AG04449 (cell line): ENCODE results near the gene TMEM256.
A peak's percentile ranks its signal among the peaks of the same experiment; 100 is the strongest.

Experiments used
- CTCF ChIA-PET: fragments of 350-600 bp; formaldehyde crosslinking; extraction: SDS; loops from one replicate; lab custom pipeline; 2021; ENCODE audit warnings: antibody characterized with exemption; lab: Yijun Ruan, JAX
- POLR2A ChIA-PET: fragments of 400-600, 350-600 bp; formaldehyde crosslinking; extraction: SDS; loops from one replicate; lab custom pipeline; 2020; ENCODE audit warnings: antibody characterized with exemption, inconsistent platforms; lab: Yijun Ruan, JAX
- DNase-seq: peaks from one replicate; pipeline ENCODE4 v3.0.0-alpha.2; 2010; ENCODE audit warnings: low read depth, low spot score
- H3K4me3 ChIP-seq: 2 replicates; pipeline ENCODE4 v1.5.1; 2011; ENCODE audit warnings: low read depth, mild to moderate bottlenecking, control low read depth, low read length
- TF ChIP-seq, protein P1 (sequence below): IDR thresholded peaks from one replicate; pipeline ENCODE4 v1.5.1; 2011; ENCODE audit warnings: mild to moderate bottlenecking, moderate library complexity, low read length, control low read depth, inconsistent platforms; ENCODE audit not compliant: insufficient read depth; ENCODE audit errors: missing control alignments

The TMEM256 gene

DNA sequence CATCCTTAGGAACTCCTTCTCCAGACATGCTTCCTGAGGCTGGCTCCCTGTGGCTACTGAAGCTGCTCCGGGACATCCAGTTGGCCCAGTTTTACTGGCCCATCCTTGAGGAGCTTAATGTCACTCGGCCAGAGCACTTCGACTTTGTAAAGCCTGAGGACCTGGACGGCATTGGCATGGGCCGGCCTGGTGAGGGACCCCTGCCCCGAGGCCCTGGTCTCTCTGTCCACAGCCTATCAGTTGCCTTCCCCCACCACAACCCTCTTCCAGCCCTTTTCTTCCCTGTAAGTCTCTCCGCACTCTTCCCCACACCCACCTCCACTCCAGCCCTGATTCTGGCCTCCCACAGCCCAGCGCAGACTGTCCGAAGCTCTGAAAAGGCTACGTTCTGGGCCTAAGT, 21.0 kb downstream of the TMEM256 start:
- no peak overlapping the region for H3K4me3 ChIP-seq
- no peak for DNase-seq
- ChIA-PET CTCF (interaction anchor here (1.8 kb wide), 1 partner anchor 177 kb away, joined by 5 read pairs; no protein-coding TSS in a partner anchor), POLR2A (interaction anchor here (0.5 to 1.6 kb wide), 5 partner anchors 10 to 38 kb away, joined by 3 to 4 read pairs (median 3); partner anchors contain the start of gene TMEM256)
- TF ChIP-seq, protein P1, sequence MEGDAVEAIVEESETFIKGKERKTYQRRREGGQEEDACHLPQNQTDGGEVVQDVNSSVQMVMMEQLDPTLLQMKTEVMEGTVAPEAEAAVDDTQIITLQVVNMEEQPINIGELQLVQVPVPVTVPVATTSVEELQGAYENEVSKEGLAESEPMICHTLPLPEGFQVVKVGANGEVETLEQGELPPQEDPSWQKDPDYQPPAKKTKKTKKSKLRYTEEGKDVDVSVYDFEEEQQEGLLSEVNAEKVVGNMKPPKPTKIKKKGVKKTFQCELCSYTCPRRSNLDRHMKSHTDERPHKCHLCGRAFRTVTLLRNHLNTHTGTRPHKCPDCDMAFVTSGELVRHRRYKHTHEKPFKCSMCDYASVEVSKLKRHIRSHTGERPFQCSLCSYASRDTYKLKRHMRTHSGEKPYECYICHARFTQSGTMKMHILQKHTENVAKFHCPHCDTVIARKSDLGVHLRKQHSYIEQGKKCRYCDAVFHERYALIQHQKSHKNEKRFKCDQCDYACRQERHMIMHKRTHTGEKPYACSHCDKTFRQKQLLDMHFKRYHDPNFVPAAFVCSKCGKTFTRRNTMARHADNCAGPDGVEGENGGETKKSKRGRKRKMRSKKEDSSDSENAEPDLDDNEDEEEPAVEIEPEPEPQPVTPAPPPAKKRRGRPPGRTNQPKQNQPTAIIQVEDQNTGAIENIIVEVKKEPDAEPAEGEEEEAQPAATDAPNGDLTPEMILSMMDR, result no peak

DNA sequence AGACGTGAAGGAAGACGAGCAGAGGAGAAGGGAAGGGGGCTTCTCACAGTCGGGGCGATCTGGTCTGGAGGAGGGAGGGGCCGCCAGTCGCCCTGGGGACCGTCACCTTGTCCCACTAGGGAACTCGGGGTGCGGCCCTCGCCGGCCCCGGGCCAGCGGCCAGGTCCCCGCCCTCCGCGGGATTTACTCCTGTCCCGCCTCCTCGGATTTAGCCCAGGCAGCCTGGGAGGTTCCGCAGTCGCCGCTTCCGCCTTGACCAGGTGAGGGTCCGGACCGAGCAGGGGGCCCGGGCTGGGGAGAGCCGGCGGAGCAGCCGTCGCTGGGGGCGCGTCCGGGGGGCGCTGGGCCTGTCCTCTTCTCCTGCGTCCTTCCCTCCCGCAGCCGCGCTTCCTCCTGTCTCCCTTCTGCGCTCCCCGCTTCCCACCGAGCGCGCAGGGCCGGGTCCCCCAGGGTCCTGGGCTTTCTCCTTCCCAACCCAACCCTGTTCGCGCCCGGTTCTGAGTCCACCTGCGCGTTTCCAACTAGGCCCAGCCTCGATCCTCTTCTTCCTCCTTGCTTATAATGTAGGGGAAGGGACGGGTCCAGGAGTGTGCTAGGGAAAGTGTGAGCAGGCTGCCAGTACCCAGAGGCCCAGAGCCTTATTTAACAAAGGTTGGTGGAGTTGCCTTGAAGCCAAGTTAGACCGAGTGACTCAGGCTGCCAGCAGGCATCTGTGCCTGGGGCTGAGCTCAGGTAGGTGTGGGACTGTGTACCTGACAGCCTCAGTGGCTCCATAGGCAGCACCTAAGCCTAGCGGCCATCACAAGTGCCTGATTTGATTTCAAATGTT, 22.8 kb downstream of the TMEM256 start, which contains the start of gene TNK1:
TSS of gene TNK1 (plus strand) at position 235 of the 829 bp plus-strand sequence. CDS start 1,838 bp downstream, outside the sequence.
- no peak for DNase-seq
- ChIA-PET CTCF (interaction anchor here (0.8 to 1.8 kb wide), 6 partner anchors 8 to 56 kb away, joined by 3 to 5 read pairs (median 4); partner anchors contain the start of gene TMEM95), POLR2A (interaction anchor here (1.0 kb wide), 1 partner anchor 26 kb away, joined by 3 read pairs; the partner anchor contains the start of gene TMEM95)
- H3K4me3 ChIP-seq, result peak within 1 kb of the TSS; percentile 18; the same call in 1 of the 2 replicates
- TF ChIP-seq, protein P1, result no peak

DNA sequence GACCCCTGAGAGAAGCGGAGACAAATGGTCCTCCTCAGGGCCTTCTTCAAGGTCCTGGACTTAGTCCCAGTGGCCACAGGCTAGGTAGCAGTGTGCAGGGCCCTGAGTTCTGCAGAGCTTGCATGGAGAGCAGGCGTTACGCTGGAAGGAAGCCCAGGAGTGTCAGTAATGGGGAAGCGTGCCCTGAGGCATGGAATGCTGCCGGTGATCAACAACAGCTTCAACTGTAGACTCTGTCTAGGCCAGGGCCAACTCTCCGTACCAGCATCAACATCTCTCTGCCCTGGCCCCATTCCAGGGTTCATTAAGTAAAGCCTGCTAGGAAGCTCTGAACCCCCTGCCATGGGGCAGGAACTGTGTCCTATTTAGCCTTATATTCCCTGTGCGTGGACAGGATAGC, 23.6 kb downstream of the TMEM256 start:
- POLR2A ChIA-PET, result interaction anchor here (0.8 to 1.0 kb wide), 2 partner anchors 9 to 25 kb away, joined by 3 to 4 read pairs; partner anchors contain the start of gene TMEM95
- CTCF ChIA-PET, result interaction anchor here (0.8 to 1.4 kb wide), 5 partner anchors 9 to 57 kb away, joined by 3 to 5 read pairs (median 3); partner anchors contain the start of gene TMEM95
- DNase-seq, result peak; percentile 9
- TF ChIP-seq, protein P1, result no peak
- H3K4me3 ChIP-seq, result no peak overlapping the region

DNA sequence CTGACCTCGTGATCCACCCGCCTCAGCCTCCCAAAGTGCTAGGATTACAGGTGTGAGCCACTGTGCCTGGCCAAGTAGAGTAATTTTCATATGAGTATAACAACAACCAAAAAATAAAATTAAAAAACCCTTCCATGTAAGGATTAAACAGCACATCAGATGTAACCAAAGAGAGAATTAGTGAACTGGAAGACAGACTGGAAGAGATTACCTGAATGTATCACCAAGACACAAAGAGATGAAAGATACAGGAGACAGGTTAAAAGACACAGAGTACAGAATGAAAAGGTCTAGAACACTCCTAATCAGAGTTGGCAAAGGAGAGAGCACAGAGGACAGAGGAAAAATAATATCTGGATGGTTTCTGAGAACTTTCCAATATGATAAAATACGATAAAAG, 24.8 kb downstream of the TMEM256 start:
- DNase-seq, result no peak
- H3K4me3 ChIP-seq, result no peak overlapping the region
- CTCF ChIA-PET, result interaction anchor here (7.0 kb wide), 1 partner anchor 23 kb away, joined by 35 read pairs; the partner anchor contains the start of gene TMEM95
- TF ChIP-seq, protein P1, result no peak
- POLR2A ChIA-PET, result no interaction called here

DNA sequence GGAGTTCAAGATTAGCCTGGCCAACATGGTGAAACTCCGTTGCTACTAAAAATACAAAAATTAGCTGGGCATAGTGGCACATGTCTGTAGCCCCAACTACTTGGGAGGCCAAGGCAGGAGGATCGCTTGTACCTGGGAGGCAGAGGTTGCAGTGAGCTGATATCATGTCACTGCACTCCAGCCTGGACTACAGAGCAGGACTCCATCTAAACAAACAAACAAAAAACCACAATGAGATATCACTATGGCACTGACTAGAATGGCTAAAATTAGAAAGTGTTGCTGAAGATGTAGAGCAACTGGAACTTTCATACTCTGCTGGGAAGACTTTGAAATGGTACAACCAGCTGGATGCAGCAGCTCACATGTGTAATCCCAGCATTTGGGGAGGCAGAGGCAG, 29.5 kb downstream of the TMEM256 start:
- POLR2A ChIA-PET, result no interaction called here
- H3K4me3 ChIP-seq, result no peak overlapping the region
- TF ChIP-seq, protein P1, result no peak
- no peak for DNase-seq
- CTCF ChIA-PET, result interaction anchor here (7.0 kb wide), 1 partner anchor 18 kb away, joined by 35 read pairs; the partner anchor contains the start of gene TMEM95
